ENCODE measurements around the gene TTLL5.

DNA sequence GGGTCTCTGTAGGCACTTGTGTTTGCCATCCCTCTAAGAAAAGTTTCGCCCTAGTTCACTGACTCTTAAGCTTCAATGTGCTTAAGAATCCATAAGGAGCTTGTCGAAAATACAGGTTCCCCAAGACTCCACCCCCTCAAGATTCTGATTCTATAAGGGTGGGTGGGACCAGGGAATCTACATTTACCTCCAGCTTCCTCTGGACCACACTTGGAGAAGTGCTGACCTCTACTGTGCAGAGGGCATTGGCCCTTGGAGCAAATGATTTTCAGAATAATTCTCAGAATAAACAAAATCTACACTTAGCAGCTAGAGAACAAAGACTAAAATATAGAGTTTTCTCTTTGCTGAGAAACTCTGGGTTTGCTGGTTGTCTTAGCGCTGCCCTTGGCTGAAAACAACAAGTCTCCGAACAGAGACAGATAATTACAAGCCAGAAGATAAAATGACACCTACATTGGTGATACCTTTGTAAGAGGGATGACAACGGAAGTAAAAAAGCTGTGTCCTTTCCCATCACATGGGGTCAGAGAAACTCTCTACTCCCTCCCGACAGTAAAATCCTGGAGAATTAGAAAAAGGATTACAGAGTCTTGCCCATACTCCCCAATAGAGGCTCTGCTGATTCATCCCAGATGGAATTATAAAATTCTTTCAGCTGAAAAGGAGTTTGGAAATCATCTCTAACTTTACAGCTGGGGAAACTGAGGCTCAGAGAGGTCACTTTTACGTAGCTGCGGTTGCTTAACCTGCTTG is 316.0 kb downstream of the TTLL5 start:
- TF ChIP-seq CREB1 (IDR thresholded peaks at IDR 0.05) (no peak), CREB1 (CRISPR knock-in tag; IDR thresholded peaks at IDR 0.05) (no peak), ZNF672 (CRISPR knock-in tag; IDR thresholded peaks at IDR 0.05) (no peak)
- TF ChIP-seq, protein P1, sequence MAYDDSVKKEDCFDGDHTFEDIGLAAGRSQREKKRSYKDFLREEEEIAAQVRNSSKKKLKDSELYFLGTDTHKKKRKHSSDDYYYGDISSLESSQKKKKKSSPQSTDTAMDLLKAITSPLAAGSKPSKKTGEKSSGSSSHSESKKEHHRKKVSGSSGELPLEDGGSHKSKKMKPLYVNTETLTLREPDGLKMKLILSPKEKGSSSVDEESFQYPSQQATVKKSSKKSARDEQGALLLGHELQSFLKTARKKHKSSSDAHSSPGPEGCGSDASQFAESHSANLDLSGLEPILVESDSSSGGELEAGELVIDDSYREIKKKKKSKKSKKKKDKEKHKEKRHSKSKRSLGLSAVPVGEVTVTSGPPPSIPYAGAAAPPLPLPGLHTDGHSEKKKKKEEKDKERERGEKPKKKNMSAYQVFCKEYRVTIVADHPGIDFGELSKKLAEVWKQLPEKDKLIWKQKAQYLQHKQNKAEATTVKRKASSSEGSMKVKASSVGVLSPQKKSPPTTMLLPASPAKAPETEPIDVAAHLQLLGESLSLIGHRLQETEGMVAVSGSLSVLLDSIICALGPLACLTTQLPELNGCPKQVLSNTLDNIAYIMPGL (CRISPR knock-in tag; IDR thresholded peaks at IDR 0.05; ENCODE audit: borderline replicate concordance in 1 of 2, low read depth in 1 of 2) = no peak
